GM12801 (cell line): Measurements from ENCODE around the gene SOX18.

Source experiments
- CTCF ChIP-seq: IDR thresholded peaks from one replicate; pipeline ENCODE4 v1.5.1; 2011; ENCODE audit warnings: control low read depth; ENCODE audit not compliant: insufficient read length; ENCODE audit errors: extremely low read depth

SOX18 gene

GRCh38 chr20:64023361-64024140 lies 25.9 kb downstream of the SOX18 start:
- TF ChIP-seq CTCF, result no peak

- no peak for TF ChIP-seq CTCF
These were observed 26.6 kb downstream of the SOX18 start for GRCh38 chr20:64022671-64023360.

- TF ChIP-seq CTCF, result no peak
These were observed 28.1 kb downstream of the SOX18 start for GRCh38 chr20:64021124-64021975.

GRCh38 chr20:64015635-64016034 lies 33.8 kb downstream of the SOX18 start:
- no peak for TF ChIP-seq CTCF

GRCh38 chr20:64011366-64011779 lies 38.1 kb downstream of the SOX18 start:
- no peak for TF ChIP-seq CTCF

- TF ChIP-seq CTCF, result no peak
These were observed 38.7 kb downstream of the SOX18 start for GRCh38 chr20:64010711-64011237.

GRCh38 chr20:64009811-64010387 lies 39.5 kb downstream of the SOX18 start:
- no peak for TF ChIP-seq CTCF
